Measurements from ENCODE around the gene PIGQ. TPM values are rescaled to one million over a fixed set of nuclear protein-coding genes. Genes with fewer than 3 reads are reported as not detected.
"Not testable (repeated sequence)": the region's sequence is repeated elsewhere in the genome, so short reads cannot be mapped to it uniquely, and the experiment has no call there.

Gene PIGQ
- total RNA-seq, 1 donor from 2014 or later: 53.1 TPM

- intact Hi-C loops (cut with micrococcal nuclease): no loop called here
- Mint-ChIP-seq H3K9me3 (no peaks in the 10 kb centered on the region), H3K36me3 (ENCODE audit: low read depth) (peaks cover 16% of the 10 kb centered on the region), H3K4me3 (peak overlapping the region; percentile 20), H3K4me1 (peaks cover 28% of the 10 kb centered on the region), H3K27me3 (no peaks in the 10 kb centered on the region), H3K27ac (no peak overlapping the region)
- no peak for TF ChIP-seq CTCF (IDR thresholded peaks at IDR 0.05)
- CTCF ChIA-PET: no interaction called here
- POLR2A ChIA-PET: no interaction called here
- no peak for ATAC-seq (ENCODE audit: low read depth)
- DNase-seq: no peak
These were observed 24.0 kb downstream of the PIGQ start for GRCh38 chr16:593807-594206.

- ATAC-seq (ENCODE audit: low read depth) (no peak), DNase-seq (no peak)
- intact Hi-C loops (cut with micrococcal nuclease): no loop called here
- POLR2A ChIA-PET: no interaction called here
- H3K27me3 Mint-ChIP-seq: no peaks in the 10 kb centered on the region
- no peak overlapping the region for H3K27ac Mint-ChIP-seq
- no peak for TF ChIP-seq CTCF (IDR thresholded peaks at IDR 0.05)
- H3K9me3 Mint-ChIP-seq: no peaks in the 10 kb centered on the region
- H3K36me3 Mint-ChIP-seq (ENCODE audit: low read depth): peaks cover 12% of the 10 kb centered on the region
- CTCF ChIA-PET: no interaction called here
- no peak overlapping the region for H3K4me3 Mint-ChIP-seq
- H3K4me1 Mint-ChIP-seq: peaks cover 28% of the 10 kb centered on the region
These were observed 25.3 kb downstream of the PIGQ start for GRCh38 chr16:595094-595528.

GRCh38 chr16:595942-596735 is 26.4 kb downstream of the PIGQ start:
- peaks cover 21% of the 10 kb centered on the region for H3K4me1 Mint-ChIP-seq
- DNase-seq (no peak), ATAC-seq (ENCODE audit: low read depth) (no peak)
- TF ChIP-seq CTCF (IDR thresholded peaks at IDR 0.05): no peak
- no peak overlapping the region for H3K4me3 Mint-ChIP-seq
- CTCF ChIA-PET: no interaction called here
- intact Hi-C loops (cut with micrococcal nuclease): no loop called here
- H3K9me3 Mint-ChIP-seq: no peaks in the 10 kb centered on the region
- no peak overlapping the region for H3K27ac Mint-ChIP-seq
- H3K27me3 Mint-ChIP-seq: no peaks in the 10 kb centered on the region
- POLR2A ChIA-PET: no interaction called here
- peaks cover 12% of the 10 kb centered on the region for H3K36me3 Mint-ChIP-seq (ENCODE audit: low read depth)

GRCh38 chr16:596736-597060 is 26.9 kb downstream of the PIGQ start:
- intact Hi-C loops (cut with micrococcal nuclease): no loop called here
- ChIA-PET CTCF (no interaction called here), POLR2A (no interaction called here)
- H3K4me3 Mint-ChIP-seq: no peak overlapping the region
- H3K36me3 Mint-ChIP-seq (ENCODE audit: low read depth): peaks cover 12% of the 10 kb centered on the region
- H3K4me1 Mint-ChIP-seq: peaks cover 19% of the 10 kb centered on the region
- ATAC-seq (ENCODE audit: low read depth): no peak
- H3K27ac Mint-ChIP-seq: no peak overlapping the region
- no peak for DNase-seq
- H3K9me3 Mint-ChIP-seq: no peaks in the 10 kb centered on the region
- no peaks in the 10 kb centered on the region for H3K27me3 Mint-ChIP-seq
- TF ChIP-seq CTCF (IDR thresholded peaks at IDR 0.05): no peak

DNA sequence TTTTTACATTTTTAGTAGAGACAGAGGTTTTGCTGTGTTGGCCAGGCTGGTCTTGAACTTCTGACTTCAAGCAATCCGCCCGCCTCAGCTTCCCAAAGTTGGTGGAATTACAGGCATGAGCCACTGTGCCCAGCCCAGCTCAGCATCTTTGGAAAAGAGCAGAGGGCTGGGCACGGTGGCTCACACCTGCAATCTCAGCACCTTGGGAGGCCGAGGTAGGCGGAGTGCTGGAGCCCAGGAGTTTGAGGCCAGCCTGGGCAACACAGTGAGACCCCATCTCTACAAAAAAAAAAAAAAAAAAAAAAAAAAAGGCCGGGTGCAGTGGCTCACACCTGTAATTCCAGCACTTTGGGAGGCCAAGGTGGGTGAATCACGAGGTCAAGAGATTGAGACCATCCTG is 27.9 kb downstream of the PIGQ start:
- ATAC-seq (ENCODE audit: low read depth); CTCF ChIA-PET; DNase-seq; H3K27ac Mint-ChIP-seq; H3K4me3 Mint-ChIP-seq; H3K9me3 Mint-ChIP-seq; H3K27me3 Mint-ChIP-seq; intact Hi-C loops (cut with micrococcal nuclease): not testable (repeated sequence)
- peaks cover 11% of the 10 kb centered on the region for H3K4me1 Mint-ChIP-seq
- POLR2A ChIA-PET: interaction anchor here (0.6 kb wide), 1 partner anchor 359 kb away, joined by 6 read pairs; no protein-coding TSS in a partner anchor
- H3K36me3 Mint-ChIP-seq (ENCODE audit: low read depth): peaks cover 12% of the 10 kb centered on the region
